A549 (cell line): ENCODE data around the gene NOXA1. TPM values are rescaled to one million over a fixed set of nuclear protein-coding genes. Genes with fewer than 3 reads are reported as not detected.

ENCODE experiments used
- ATAC-seq, 2 experiments: fragments of 200-7000 bp in 1 of 2; fragments of >200 bp in 1 of 2; cut with Nextera tagmentation in 1 of 2; cut with Tn5 transposase in 1 of 2; 3 replicates each; pipeline versions ENCODE4 v1.8.0 to v1.9.1; 2018 to 2020; ENCODE audit warnings: mild to moderate bottlenecking in 1 of 2, moderate library complexity in 1 of 2
- CTCF ChIA-PET: fragments of 300-600 bp; sonication (Branson Sonifier 250); formaldehyde crosslinking; extraction: SDS; loops from one replicate; lab custom pipeline; 2021; ENCODE audit warnings: antibody characterized with exemption, inconsistent platforms; lab: Yijun Ruan, JAX
- POLR2A ChIA-PET: fragments of 350-600 bp; formaldehyde crosslinking; extraction: SDS; loops from one replicate; lab custom pipeline; 2021; ENCODE audit warnings: antibody characterized with exemption, inconsistent platforms; lab: Yijun Ruan, JAX
- DNase-seq, 2 experiments: peaks; one replicate each; pipeline versions ENCODE4 v3.0.0 to v3.0.0-alpha.2; 2011 to 2016; ENCODE audit warnings: low read depth in 1 of 2, low spot score in 1 of 2
- FAIRE-seq: peaks from 2 replicates; lab custom pipeline; 2011; peaks lifted over from hg19 to GRCh38; lab: Jason Lieb, UNC
- H3K27ac ChIP-seq, 2 experiments: fragments of >200 bp; sonication (Bioruptor Twin); formaldehyde crosslinking; 3 replicates each; pipeline ENCODE4 v1.5.1; 2016 to 2017
- H3K4me1 ChIP-seq: fragments of >200 bp; sonication (Bioruptor Twin); formaldehyde crosslinking; 3 replicates; pipeline ENCODE4 v1.6.1; 2016
- H3K4me2 ChIP-seq: fragments of >200 bp; sonication (Bioruptor Twin); formaldehyde crosslinking; 3 replicates; pipeline ENCODE4 v1.6.1; 2016
- H3K4me3 ChIP-seq: fragments of >200 bp; sonication (Bioruptor Twin); formaldehyde crosslinking; 3 replicates; pipeline ENCODE4 v1.5.1; 2016
- H3K9me3 ChIP-seq: fragments of >200 bp; sonication (Bioruptor Twin); formaldehyde crosslinking; 3 replicates; pipeline ENCODE4 v1.6.1; 2016
- CEBPB ChIP-seq, 2 experiments: fragments of >200 bp in 1 of 2; sonication (Bioruptor Twin) in 1 of 2; formaldehyde crosslinking in 1 of 2; IDR thresholded peaks; 2 replicates each; pipeline ENCODE4 v1.6.1; 2012 to 2016
- CHD2 ChIP-seq: fragments of 150-350 bp; IDR thresholded peaks from 2 replicates; pipeline ENCODE4 v1.6.1; 2014; ENCODE audit warnings: low read length; ENCODE audit not compliant: partially characterized antibody
- CHD4 ChIP-seq: fragments of 200-600 bp; sonication (generic); IDR thresholded peaks from 2 replicates; pipeline ENCODE4 v1.6.1; 2016; ENCODE audit warnings: antibody characterized with exemption, mild to moderate bottlenecking, borderline replicate concordance
- CTCF ChIP-seq: fragments of >200 bp; sonication (Bioruptor Twin); formaldehyde crosslinking; IDR thresholded peaks from 3 replicates; pipeline ENCODE4 v1.5.1; 2016
- FOSL2 ChIP-seq, 2 experiments: fragments of 450-650 bp in 1 of 2; fragments of >200 bp in 1 of 2; sonication (Bioruptor Twin) in 1 of 2; formaldehyde crosslinking; IDR thresholded peaks; 2 replicates each; pipeline versions ENCODE4 v1.5.0 to v1.6.1; 2016 to 2020; ENCODE audit warnings: mild to moderate bottlenecking in 1 of 2, moderate library complexity in 1 of 2
- JUNB ChIP-seq: fragments of >200 bp; sonication (Bioruptor Twin); formaldehyde crosslinking; IDR thresholded peaks from 2 replicates; pipeline ENCODE4 v1.6.1; 2016
- NR3C1 ChIP-seq: fragments of >200 bp; sonication (Bioruptor Twin); formaldehyde crosslinking; IDR thresholded peaks from 3 replicates; pipeline ENCODE4 v1.6.1; 2017
- PHF8 ChIP-seq: fragments of 200-600 bp; sonication (generic); IDR thresholded peaks from 2 replicates; pipeline ENCODE4 v1.6.1; 2016; ENCODE audit warnings: low read depth, mild to moderate bottlenecking, antibody characterized with exemption, moderate library complexity, borderline replicate concordance
- POLR2AphosphoS2 ChIP-seq: conservative IDR thresholded peaks from 2 replicates; pipeline ENCODE4 v1.6.1; 2012; ENCODE audit warnings: low read length, improper control_type of control experiment, inconsistent platforms
- REST ChIP-seq: fragments of 200-600 bp; sonication (generic); IDR thresholded peaks from 2 replicates; pipeline ENCODE4 v1.6.1; 2016; ENCODE audit warnings: antibody characterized with exemption, mild to moderate bottlenecking, moderate library complexity
- RFX5 ChIP-seq: fragments of 450-650 bp; IDR thresholded peaks from 2 replicates; pipeline ENCODE4 v1.7.1; 2014; ENCODE audit warnings: antibody characterized with exemption, mild to moderate bottlenecking, moderate library complexity
- SMC3 ChIP-seq: fragments of >200 bp; sonication (Bioruptor Twin); formaldehyde crosslinking; IDR thresholded peaks from 3 replicates; pipeline ENCODE4 v1.6.1; 2018; ENCODE audit warnings: inconsistent platforms
- ZSCAN20 ChIP-seq: fragments of 250-450 bp; sonication (Bioruptor Pico); IDR thresholded peaks from 2 replicates; pipeline ENCODE4 v1.8.0; 2022; ENCODE audit warnings: mild to moderate bottlenecking, moderate library complexity
- WGBS: methylation state at CpG from one replicate; pipeline ENCODE4 v1.1.6; 2017; ENCODE audit errors: missing lambda C conversion rate; 5-methylcytosine and 5-hydroxymethylcytosine counted together
- polyA plus RNA-seq, 4 experiments: library from polyadenylated mRNA; depleted of rRNA in 3 of 4; stranded (reverse); fragments of >200 nt; fragmentation: RNase III in 1 of 4; extraction: RNeasy Plus Mini Kit Qiagen cat#74134 plus additional on column Dnase treatment in 1 of 4; gene quantifications; 2 replicates in 3 of 4; 3 replicates in 1 of 4; pipeline ENCODE4 v1.2.3, GENCODE V29; 2011 to 2017
- TF ChIP-seq, protein P1 (sequence below): fragments of 250-450 bp; sonication (Bioruptor Pico); IDR thresholded peaks from 2 replicates; pipeline ENCODE4 v1.5.0; 2021; ENCODE audit warnings: mild to moderate bottlenecking, moderate library complexity, borderline replicate concordance
- TF ChIP-seq, protein P2 (sequence below): fragments of >200 bp; sonication (Bioruptor Twin); formaldehyde crosslinking; IDR thresholded peaks from 3 replicates; pipeline ENCODE4 v1.6.1; 2016
- TF ChIP-seq, protein P3 (sequence below): fragments of 250-450 bp; sonication (Bioruptor Pico); IDR thresholded peaks from 2 replicates; pipeline ENCODE4 v1.5.0; 2020; ENCODE audit warnings: low read depth, mild to moderate bottlenecking, moderate library complexity

NOXA1 gene
- polyA plus RNA-seq, 2 of the 4 experiments (the other 2 are of a cell fraction), result 0.44 to 1.5 TPM

DNA sequence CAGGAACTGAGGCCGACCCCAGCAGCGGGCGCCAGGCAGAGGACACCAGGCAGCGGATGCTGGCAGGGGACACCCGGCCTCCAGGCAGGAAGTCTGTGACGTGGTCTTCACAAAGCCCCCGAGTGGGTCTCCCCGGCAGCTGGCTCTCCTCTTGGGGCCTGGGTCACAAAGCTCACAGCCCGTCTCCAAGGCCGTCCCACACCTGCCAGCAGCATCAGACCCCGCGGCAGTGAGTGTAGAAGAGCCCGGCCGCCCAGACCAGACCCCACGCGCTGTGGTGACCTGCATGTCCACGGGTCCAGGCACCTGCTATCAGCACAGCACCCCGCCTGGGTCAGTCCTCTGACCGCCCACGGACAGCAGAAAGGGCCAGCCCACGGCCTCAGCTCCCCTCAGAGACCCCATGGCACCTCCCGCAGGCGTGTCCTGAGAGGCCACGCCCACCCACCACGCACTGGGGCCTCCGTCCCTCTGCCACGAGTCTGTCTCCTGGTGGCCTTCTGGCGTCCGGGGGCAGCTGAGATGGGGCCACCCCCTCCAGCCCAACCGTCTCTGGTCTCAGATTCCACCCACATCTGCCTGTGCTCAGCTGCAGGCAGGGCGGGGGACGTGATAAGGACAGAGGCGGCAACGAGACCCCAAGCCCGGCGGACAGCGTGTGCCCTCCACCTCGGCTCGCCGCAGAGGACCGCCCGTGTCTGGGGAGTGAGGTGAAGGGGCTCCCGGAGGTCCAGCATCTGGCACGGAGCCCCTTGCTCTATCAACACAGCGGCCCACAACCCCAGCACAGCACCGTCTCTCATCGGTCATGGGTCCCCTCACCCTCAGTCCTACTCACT, 34.4 kb upstream of the NOXA1 start:
- DNase-seq, result no peak

GRCh38 chr9:137389428-137389746, 33.8 kb upstream of the NOXA1 start:
- H3K4me2 ChIP-seq, result no peak overlapping the region
- H3K4me3 ChIP-seq, result no peak overlapping the region
- CTCF ChIA-PET, result interaction anchor here (1.3 to 2.4 kb wide), 2 partner anchors 34 to 103 kb away, joined by 3 to 8 read pairs; partner anchors contain the start of genes EXD3 and NOXA1
- H3K4me1 ChIP-seq, result no peaks in the 10 kb centered on the region
- H3K27ac ChIP-seq, result no peak overlapping the region
- ATAC-seq, result no peak
- WGBS, result 88% methylated on average over 12 of the region's 13 CpGs
- H3K9me3 ChIP-seq, result no peaks in the 10 kb centered on the region
- no peak for DNase-seq
- FAIRE-seq, result no peak
- POLR2A ChIA-PET, result no interaction called here
- TF ChIP-seq SMC3 (no peak), FOSL2 (IDR thresholded peaks at IDR 0.05) (no peak), FOSL2 (CRISPR knock-in tag; IDR thresholded peaks at IDR 0.05) (no peak), PHF8 (no peak), POLR2AphosphoS2 (no peak)
- TF ChIP-seq, protein P1, sequence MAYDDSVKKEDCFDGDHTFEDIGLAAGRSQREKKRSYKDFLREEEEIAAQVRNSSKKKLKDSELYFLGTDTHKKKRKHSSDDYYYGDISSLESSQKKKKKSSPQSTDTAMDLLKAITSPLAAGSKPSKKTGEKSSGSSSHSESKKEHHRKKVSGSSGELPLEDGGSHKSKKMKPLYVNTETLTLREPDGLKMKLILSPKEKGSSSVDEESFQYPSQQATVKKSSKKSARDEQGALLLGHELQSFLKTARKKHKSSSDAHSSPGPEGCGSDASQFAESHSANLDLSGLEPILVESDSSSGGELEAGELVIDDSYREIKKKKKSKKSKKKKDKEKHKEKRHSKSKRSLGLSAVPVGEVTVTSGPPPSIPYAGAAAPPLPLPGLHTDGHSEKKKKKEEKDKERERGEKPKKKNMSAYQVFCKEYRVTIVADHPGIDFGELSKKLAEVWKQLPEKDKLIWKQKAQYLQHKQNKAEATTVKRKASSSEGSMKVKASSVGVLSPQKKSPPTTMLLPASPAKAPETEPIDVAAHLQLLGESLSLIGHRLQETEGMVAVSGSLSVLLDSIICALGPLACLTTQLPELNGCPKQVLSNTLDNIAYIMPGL (CRISPR knock-in tag), result no peak

More for the DNA sequence above, 34.4 kb upstream of the NOXA1 start:
- Histone ChIP-seq H3K27ac (no peak overlapping the region), H3K4me3 (no peak overlapping the region), H3K9me3 (no peaks in the 10 kb centered on the region), H3K4me1 (no peaks in the 10 kb centered on the region), H3K4me2 (no peak overlapping the region)
- ChIA-PET CTCF (interaction anchor here (1.3 to 2.4 kb wide), 2 partner anchors 35 to 102 kb away, joined by 3 to 8 read pairs; partner anchors contain the start of genes EXD3 and NOXA1), POLR2A (no interaction called here)
- TF ChIP-seq CHD4 (no peak), JUNB (no peak), RFX5 (no peak), CEBPB (IDR thresholded peaks at IDR 0.05) (no peak), REST (no peak), PHF8 (no peak), NR3C1 (no peak), ZSCAN20 (CRISPR knock-in tag) (no peak), CHD2 (no peak), CTCF (no peak)
- TF ChIP-seq, protein P2, sequence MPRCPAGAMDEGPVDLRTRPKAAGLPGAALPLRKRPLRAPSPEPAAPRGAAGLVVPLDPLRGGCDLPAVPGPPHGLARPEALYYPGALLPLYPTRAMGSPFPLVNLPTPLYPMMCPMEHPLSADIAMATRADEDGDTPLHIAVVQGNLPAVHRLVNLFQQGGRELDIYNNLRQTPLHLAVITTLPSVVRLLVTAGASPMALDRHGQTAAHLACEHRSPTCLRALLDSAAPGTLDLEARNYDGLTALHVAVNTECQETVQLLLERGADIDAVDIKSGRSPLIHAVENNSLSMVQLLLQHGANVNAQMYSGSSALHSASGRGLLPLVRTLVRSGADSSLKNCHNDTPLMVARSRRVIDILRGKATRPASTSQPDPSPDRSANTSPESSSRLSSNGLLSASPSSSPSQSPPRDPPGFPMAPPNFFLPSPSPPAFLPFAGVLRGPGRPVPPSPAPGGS, result no peak
- TF ChIP-seq, protein P3, sequence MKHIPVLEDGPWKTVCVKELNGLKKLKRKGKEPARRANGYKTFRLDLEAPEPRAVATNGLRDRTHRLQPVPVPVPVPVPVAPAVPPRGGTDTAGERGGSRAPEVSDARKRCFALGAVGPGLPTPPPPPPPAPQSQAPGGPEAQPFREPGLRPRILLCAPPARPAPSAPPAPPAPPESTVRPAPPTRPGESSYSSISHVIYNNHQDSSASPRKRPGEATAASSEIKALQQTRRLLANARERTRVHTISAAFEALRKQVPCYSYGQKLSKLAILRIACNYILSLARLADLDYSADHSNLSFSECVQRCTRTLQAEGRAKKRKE (CRISPR knock-in tag), result no peak
- no peak for ATAC-seq
- no peak for FAIRE-seq
- WGBS, result 90% methylated on average over 32 of the region's 47 CpGs
